ENCODE measurements around the gene PPIE.
"Not testable (repeated sequence)": the region's sequence is repeated elsewhere in the genome, so short reads cannot be mapped to it uniquely, and the experiment has no call there.

PPIE gene

DNA sequence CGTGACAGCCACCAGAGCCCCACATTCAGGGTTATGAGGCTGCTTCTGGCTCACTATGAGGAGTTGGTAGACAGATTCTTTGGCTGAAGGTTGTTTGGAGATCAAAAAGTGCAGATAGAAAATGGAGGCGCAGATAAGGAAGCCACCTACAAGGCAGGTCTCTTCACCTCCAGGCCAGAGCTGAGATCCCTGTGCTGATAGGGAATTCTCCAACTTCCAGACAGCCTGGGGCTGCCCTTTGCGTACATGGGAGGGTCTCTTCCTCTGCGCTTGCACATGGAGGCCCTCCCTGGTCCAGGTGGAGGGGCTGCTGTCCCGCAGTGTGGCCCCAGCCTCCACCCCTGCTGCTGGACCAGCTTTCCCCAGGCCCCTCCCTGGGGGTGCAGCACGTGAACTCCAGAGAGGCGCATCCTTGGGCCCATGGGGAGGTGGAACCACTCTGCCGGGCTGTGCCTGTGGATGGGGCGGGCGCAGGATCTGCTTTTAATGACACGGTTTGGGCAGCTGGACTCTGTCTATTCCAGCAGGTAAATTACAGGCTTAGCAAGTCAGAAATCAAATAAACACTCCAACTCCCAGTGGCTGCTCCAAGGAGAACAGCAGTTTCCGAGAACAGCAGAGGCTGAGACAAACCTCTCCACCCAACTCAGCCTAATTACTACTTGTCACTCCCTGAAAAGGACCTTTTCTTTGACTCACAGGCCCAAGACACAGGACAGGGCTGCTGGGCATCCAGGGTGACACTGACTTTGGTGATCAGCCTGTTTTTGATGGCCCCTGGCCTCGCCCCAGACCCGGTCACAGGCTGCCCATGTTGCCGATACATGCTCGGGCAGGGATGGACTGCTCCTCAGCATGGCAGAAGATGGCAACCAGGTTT lies 20.1 kb downstream of the PPIE start:
- DNase-seq (ENCODE audit: low spot score), result no peak

DNA sequence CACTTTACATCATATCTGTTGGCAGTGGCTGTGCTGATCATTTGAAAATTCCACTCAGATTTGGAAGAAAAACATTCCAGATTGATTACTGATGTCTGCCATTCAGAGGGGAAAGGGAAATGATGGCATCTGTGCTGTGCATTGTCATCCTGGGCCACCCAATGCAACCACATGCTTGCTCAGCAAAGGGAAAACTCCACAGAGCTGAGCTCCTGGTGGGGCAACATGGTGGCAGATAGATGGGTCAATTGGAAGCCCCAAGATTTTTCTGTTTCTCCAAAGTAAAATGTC lies 20.7 kb downstream of the PPIE start:
- DNase-seq (ENCODE audit: low spot score), result no peak

DNA sequence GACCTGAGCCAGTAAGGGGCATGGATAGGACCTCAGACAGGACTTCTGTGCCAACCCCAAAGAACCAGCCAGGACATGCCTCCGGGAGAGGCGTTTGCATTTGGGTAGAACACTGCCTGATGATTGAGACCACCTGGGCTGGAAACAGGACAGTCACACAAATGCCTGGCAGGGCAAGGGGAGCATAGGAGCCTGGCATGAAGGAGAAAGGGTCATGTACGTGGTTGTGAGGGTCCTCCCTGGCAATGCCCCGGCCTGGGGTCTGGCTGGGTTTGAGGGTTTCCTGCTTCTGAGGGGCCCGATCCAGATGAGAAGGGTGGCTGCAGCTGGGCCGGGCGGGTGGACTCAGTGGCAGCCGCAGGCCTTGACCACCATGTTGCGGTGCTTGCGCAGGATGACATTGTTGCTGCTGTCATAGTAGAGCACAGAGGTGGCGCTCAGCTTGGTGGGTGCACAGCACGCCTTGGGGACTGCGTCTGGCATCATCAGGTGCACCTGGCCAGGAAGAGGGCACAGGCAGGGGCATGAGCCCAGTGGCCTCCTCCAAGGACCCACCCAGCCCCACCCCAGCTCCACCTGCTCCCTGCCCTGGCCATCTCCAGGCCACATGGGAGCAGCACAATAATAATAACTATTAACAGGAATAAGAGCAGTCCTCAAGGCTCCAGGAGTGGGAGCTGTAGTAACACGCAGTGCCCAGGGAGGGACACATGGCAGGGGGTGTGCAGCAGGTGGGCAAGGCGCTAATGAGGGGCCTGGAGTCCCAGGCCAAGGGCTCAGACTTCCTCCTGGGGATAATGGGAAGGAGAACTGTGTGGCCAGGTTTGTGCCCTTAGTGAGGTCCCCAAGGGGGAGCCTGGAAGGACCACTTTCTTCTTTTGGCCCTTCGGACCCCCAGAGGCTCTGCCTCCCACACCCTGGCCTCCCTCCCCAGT lies 21.7 kb downstream of the PPIE start:
- DNase-seq (ENCODE audit: low spot score), result no peak

DNA sequence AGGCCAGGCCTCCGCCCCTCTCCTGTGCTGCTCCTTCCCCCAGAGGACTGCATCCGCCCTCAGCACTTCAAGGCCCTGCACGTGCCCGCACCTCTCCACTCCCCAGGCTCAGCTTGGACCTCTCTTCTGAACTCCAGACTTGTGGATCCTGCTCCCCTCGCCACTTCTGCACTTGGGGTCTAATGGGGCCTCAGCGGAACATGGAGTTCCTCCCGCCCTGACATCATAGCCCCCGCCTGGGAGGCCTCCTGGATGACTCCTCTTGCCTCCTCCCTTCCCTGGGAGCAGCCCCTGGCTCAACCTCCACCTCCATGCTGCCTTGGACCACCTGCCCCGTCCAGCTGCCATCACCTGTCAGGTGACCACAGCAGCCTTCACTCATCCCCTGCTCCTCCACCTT lies 22.3 kb downstream of the PPIE start:
- no peak for DNase-seq (ENCODE audit: low spot score)

DNA sequence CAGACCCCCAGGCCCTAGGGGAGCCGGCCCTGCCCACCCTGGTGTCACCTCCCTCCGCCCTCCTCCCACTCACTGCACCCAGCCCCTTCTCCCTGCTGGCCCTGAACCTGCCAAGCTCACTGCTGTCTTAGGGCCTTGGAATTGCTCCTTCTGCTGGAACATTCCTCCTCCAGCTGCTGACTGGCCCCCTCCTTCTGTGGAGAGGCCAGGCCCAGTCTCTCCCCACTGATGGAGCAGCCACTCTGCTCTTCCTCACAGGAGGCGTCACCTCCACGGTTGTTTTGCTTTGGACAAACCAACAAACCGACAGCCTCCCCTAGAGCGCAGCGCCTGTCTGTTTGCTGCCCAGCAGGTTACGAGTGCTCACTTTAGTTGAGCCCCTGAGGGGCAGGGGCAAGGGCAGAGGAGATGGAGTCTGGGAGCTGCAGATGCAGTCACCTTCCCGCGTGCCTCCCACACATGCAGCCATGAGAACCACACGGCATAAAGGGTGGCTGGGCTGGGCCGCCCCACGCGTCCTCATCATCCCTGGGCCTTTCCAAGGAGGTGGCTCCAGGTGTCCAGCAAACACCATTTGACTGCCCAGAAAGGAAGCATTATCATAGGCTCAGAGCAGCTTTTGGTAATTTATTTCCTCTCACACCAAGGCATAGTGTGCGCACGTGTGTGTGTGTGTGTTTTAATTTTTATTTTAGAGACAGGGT lies 23.0 kb downstream of the PPIE start:
- DNase-seq (ENCODE audit: low spot score), result no peak

DNA sequence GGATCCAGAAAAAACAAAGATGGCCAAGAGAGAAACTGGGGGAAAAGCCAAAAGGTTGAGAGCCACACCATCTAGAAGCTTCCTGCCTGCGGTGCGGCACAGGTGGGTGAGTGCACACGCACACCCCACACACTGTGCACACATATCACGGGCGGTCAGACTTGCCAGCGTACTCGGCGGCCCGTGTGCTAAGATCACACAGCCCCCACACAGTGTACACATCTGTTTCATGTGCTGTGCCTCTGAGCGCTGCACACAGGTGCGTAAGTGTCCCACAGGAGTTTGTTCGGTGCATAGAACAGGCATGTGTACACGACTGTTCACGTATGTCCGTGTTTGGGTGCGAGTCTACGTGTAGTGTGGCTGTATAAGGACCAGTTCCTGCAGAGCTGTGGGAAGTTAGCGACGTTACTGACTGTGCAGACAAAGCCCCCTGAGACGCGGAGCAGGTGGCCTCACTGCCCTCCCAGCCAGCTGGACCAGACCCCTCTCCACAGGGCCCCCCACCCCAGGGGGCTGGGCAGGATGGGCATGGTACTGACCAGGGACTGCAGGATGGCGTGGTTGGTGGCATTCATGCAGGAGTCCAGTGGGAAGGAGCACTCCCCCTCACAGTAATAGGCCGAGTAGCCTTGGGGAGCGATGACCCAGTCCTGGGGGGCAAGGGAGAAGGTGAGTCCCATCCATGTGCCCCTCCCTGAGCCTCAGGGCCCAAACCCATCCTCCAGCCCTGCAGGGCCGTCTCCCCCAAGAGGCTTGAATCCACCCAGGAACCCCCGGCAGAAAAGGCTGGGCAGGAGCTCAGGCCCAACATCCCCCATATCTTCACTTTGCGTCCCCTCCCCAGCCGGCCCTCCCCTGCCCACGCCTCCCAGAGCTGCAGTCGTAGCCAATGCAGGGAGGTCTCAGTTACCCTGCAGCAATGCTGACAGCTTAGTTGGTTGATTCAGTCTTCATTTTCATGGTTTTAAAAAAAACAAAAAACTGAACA lies 24.2 kb downstream of the PPIE start:
- DNase-seq (ENCODE audit: low spot score), result no peak

DNA sequence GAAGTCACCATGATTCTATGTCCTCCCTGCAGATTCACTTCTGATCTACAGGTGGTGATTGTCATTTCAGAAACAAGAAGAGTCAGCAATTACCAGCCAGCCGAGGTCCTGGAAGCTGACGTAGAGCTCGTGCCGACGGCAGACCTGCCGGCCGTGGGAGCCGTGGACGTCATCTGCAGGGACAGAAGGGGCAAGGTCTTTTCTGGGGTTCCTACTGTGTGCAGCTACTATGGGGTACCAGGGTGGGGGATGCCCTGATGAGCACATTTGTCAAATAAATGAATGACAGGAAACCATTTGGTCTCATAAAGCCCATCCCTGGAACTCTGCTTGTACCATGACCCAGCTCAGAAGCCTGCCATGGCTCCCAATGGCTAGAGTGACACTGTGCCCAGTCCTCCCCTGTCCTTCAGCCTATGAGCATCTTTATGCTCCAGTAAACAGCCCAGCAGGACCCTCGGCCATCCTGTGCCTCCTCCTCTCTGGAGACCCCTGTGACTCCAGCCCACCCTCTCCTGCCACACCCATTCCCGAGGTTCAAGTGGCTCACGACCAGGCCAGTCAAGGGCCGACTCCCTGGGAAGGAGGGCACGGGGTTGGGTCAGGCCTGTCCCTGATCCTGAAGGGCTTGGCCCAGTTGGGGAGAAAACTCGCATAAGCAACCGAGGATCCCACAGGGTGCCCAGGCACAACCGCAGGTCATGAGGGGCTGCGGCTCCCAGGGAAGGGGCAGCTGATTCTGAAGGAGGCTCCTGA lies 25.1 kb downstream of the PPIE start:
- not testable (repeated sequence) for DNase-seq (ENCODE audit: low spot score)

DNA sequence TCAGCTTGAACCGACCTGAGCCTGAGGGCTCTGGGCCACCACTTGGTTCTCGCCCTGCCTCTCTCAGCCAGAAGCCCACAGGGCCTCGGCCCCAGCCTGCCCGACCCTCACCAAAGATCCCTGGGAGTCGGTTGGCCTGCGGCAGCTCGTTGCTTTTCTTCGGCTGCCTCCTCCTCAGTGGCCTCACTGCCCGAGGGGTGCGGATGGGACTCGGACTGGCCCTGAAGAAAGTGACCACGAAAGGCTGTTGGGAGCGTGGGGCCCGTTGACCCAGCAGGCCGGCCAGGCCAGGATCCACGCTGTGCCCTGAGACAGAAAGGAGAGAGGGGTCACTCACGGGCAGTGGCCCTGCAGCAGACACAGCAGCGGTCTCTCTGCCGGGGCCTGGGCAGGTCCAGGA lies 25.8 kb downstream of the PPIE start:
- not testable (repeated sequence) for DNase-seq (ENCODE audit: low spot score)

DNA sequence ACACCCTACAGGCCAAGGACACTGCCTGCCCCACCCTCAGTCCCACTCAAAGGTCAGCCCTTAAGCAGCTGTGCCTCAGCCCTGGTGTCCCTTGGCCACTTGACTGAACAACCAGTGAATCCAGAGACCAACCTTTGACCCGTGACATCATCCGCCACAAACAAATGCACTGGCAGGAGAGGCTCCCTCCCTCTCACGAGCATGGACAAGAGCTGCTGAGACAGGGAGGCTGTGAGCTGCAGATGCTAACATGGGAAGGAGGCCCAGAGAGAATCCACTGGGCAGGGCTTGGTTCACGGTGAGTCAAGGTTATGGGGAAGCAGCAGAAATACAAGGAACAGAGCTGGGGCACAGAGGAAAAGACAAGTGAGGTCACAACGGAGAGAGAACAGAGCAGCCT lies 27.8 kb downstream of the PPIE start:
- DNase-seq (ENCODE audit: low spot score), result not testable (repeated sequence)

DNA sequence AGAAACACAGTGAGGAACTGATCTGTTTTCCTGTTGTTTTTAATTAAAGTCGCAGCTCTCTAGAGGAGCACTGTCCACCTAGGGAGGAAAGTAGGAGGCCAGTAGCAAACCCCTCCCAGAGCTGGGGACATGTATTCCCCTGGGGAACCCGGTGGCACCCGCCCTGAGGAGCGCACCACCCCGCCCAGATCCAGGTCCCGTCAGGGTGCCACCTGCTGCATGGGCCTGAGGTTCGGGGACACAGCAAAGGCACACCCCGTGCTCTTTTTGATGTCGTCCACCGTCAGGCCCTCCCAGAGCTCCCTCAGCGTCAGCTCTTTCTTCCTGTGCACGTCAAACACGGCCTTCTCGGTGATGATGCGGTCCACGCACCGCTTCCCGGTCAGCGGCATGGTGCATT lies 30.8 kb downstream of the PPIE start:
- DNase-seq (ENCODE audit: low spot score), result not testable (repeated sequence)

DNA sequence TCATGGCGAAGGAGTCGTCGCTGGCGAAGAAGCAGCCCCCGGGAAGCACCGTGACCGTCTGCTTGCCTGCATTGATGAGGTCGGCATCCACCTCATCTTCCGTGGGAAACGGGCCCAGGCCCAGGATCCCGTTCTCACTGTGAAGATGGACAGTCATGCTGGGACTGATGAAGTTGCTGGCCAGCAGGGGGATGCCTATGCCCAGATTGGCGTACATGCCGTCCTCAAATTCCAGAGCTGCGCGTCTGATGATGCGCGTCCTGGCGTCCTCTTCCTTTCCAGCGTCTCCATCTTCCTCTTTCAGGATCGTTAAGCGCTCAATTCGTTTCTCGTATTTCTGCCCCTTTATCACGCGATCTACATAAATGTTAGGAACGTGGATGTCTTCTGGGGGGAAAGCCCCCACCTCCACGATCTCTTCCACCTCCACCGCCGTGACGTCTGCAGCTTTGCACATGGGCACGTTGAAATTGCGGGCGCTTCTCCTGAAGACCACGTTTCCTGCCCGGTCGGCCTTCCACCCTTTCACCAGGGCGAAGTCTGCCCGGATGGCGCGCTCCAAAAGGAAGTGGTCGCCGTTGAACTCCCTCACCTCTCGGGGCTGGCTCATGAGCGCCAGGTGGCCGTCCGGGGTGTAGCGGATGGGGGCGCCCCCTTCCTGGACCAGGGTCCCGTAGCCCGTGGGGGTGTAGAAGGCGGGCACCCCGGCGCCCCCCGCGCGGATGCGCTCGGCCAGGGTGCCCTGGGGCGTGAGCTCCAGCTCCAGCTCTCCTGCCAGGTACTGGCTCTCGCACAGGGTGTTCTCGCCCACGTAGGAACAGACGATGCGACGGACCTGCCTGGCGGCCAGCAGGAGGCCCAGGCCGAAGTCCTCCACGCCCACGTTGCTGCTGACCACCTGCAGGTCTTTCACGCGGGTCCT lies 31.7 kb downstream of the PPIE start:
- DNase-seq (ENCODE audit: low spot score), result not testable (repeated sequence)

DNA sequence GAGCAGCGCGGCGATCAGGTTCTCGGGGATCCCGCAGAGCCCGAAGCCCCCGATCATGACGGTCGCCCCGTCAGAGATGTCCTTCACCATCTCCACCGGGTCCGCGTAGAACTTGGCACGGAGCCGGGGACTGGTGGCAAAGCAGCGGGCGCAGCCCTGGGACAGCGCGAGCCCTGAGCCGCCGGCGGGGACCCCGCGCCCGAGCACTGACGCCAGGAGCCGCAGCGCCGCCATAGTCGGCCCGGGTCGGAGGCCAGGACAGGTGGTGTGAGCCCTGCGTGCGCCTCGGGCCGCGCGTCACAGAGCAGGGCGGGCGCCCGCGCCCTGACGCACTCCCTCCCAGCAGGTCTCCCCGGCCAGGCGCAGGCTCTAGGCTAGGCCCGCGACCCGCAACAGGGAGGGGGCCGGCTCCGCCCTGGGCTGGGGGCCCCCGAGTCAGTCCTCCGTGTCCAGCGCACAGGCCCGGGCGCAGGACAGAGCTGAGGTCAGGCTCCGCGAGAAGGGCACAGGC lies 32.4 kb downstream of the PPIE start, which contains the start of gene OXCT2:
Gene OXCT2 (minus strand): TSS at position 327 of the 511 bp plus-strand sequence. CDS start 93 bp downstream, at position 234.
- DNase-seq (ENCODE audit: low spot score), result not testable (repeated sequence)

DNA sequence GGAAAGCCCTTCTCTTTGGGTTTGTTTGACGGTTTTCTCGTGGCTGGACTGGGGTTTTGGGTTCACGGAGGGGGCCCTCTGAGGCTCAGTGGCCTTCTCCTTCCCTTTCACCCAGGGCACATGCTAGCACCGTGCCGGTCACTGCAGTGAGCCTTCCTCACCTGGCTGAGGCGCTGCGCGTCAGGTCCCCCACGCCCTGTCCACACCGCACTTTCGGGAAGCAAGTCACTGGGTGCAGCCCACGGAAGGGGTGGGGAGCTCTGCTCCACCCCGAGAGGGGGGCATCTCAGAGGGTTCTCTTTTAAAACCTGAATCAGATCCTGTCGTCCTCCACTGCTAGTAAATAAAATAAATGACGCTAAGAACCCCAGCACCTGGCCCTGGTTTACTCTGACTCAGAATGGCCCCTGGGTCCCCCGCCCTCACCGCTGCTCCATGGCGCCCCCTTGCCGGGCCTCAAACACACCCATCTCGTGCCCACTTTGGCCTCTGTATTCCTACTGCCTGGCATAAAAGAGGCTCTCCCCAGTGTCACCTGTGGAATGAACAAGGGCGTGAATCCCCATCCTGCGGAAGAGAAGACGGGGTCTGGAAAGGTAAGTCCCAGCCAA lies 34.8 kb downstream of the PPIE start:
- not testable (repeated sequence) for DNase-seq (ENCODE audit: low spot score)

DNA sequence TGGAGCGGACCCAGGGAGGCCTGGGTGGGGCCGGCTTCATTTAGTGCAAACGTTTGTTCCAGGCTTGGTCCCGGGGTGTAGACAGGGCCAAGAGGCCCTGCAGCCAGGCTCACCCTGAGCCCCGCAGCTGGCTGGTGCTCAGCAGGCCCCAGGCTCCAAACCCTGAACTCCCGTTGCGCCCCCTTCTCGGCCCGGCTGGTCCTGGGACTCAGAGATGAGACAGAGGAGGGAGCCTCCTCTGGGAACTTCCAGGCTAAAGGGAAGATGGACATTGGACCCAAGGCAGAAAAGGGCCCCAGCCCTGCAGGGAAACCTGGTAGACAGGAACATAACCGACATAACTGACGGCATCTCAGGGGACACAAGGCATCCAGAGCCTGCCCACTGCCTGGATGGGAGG lies 36.5 kb downstream of the PPIE start:
- DNase-seq (ENCODE audit: low spot score), result not testable (repeated sequence)

DNA sequence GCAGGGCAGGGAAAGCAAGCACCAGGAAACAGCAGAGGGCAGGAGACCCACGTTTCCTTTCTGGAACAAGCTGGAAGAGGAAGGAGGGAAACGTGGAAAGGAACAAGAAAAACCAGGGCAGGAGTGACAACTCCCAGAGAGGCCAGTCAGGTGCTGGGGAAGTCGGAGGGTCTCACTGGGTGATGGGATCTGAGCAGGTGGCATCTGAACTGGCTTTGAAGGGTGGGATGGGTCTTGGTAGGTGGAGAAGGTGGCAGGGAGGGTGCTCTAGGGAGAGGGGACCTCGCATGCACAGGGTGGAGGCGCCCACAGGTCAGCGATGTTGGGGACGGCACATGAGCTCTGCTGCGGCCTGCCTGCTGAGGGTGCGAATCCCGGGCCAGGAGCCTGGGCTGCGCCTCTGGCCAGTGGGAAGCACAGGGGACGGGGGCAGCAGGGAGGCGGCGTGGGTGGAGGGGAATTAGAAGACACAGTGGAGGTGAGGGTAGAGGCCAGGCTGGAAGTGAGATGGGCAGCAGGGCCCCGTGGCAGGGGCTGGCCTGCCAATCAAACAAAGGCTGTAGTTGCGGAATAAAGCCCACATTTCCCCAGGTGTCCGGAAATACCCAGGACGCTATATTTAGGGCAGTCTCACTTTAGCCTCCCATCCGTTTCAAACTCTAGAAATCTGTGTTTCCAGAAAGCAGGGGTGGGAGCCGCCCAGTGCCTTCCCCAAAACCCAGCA lies 37.2 kb downstream of the PPIE start:
- DNase-seq (ENCODE audit: low spot score), result not testable (repeated sequence)

DNA sequence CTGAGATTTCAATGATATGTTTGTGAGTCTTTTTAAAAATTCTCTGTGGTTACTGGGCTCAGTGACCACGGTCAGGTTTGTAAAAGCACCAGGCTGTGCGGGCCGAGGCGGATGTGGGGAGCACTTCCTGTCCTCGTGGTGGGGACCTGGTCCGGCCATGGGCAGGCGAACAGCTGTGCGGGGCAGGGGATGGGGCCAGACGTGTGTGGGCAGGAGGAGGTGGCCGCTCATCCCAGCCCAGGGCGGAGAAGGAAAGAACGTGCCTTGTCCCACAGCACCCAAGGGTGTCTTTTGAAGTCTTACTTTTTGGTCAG lies 37.7 kb downstream of the PPIE start:
- no peak for DNase-seq (ENCODE audit: low spot score)

DNA sequence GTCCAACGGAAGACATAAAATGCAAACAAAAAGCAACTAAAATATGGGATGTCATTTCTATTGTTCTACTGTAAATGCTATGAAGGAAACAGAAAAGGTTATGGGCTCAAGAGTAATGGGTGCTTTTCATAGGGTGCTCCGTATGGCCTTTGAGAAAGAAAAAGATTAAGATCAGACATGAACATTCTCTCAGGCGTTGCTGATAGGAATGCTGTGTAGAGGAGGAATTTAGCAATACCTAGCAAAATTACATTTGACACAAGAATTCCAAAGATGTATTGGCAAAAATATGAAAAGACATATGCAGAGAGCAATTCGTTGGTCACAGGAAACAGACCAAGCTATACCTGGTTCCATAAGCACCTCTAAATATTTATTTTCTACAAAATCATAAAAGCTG lies 38.2 kb downstream of the PPIE start:
- no peak for DNase-seq (ENCODE audit: low spot score)

DNA sequence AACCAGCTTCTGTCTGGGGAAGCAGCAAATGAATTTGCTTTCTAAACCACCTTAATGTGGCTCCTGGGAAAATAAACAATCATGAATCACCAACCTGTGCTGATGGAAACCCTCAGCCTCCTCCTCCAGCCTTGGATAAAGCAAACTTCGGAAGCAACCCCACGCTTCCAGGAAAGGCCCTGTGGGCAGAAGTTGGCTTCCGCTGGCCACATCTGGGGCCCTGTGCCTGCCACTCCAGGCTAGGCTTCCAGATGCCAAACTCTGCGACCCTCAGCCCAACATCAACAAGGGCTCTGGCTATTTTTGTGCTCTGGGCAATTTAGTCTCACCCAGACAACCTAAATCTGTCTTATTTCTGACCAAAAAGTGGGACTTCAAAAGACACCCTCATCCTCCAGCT lies 38.6 kb downstream of the PPIE start:
- no peak for DNase-seq (ENCODE audit: low spot score)

Data from AG08396 (cell line).